HCT116 (cell line): Measurements from ENCODE around the gene EDEM3. TPM values are rescaled to one million over a fixed set of nuclear protein-coding genes. Genes with fewer than 3 reads are reported as not detected.

Experiments used
- ATAC-seq: fragments of 200-7000 bp; cut with Tn5 transposase; 2 replicates; pipeline ENCODE4 v1.9.1; 2020; ENCODE audit warnings: mild to moderate bottlenecking, moderate library complexity
- BruUV-seq: library from RNA; stranded (reverse); fragments of 400-500 nt; replicated peaks from 2 replicates; lab custom pipeline; 2021; lab: Mats Ljungman, UMichigan
- CTCF ChIA-PET: fragments of 300-600 bp; sonication (Branson Sonifier 250); formaldehyde crosslinking; loops from one replicate; lab custom pipeline; 2021; ENCODE audit warnings: antibody characterized with exemption; lab: Charles Lee
- POLR2A ChIA-PET: fragments of 300-600, 350-600 bp; sonication (Branson Sonifier 250); formaldehyde crosslinking; loops from one replicate; lab custom pipeline; 2021; ENCODE audit warnings: antibody characterized with exemption; lab: Charles Lee
- RAD21 ChIA-PET, 2 experiments: fragments of 300-600 bp; sonication (Branson Sonifier 250); formaldehyde crosslinking; loops; one replicate each; lab custom pipeline; 2023; ENCODE audit warnings: low total read pairs in 2 of 2; ENCODE audit not compliant: uncharacterized antibody in 2 of 2, unreplicated experiment in 2 of 2, low non-redundant PET in 1 of 2; lab: Charles Lee
- DNase-seq: peaks from one replicate; pipeline ENCODE4 v3.0.0-alpha.2; 2010; ENCODE audit warnings: low read depth, low spot score
- H2AFZ ChIP-seq: fragments of 200-600 bp; shearing (Covaris generic), sonication (generic); 2 replicates; pipeline ENCODE4 v1.6.1; 2017; ENCODE audit warnings: low read depth, mixed run types, mixed read lengths, antibody characterized with exemption, low read length; ENCODE audit not compliant: poor library complexity, severe bottlenecking
- H3K27ac ChIP-seq: 2 replicates; pipeline ENCODE4 v1.5.1; 2012; ENCODE audit warnings: low read depth, low read length
- H3K27me3 ChIP-seq: fragments of 200-600 bp; sonication (generic); 2 replicates; pipeline ENCODE4 v1.6.1; 2016; ENCODE audit warnings: mixed run types, low read length, mixed read lengths; ENCODE audit not compliant: insufficient read depth
- H3K36me3 ChIP-seq, 2 experiments: fragments of 200-500 bp in 1 of 2; fragments of 200-600 bp in 1 of 2; sonication (Bioruptor generic) in 1 of 2; sonication (generic) in 1 of 2; 2 replicates each; pipeline versions ENCODE4 v1.5.1 to v1.6.1; 2014 to 2016; ENCODE audit warnings: low read length in 2 of 2, inconsistent platforms in 1 of 2, mixed read lengths in 1 of 2, mixed run types in 1 of 2; ENCODE audit not compliant: insufficient read depth in 2 of 2, control insufficient read depth in 1 of 2
- H3K4me1 ChIP-seq, 2 experiments: fragments of 200-600 bp in 1 of 2; sonication (generic) in 1 of 2; 2 replicates each; pipeline versions ENCODE4 v1.5.1 to v1.6.1; 2012 to 2017; ENCODE audit warnings: low read length in 2 of 2, inconsistent platforms in 1 of 2, mild to moderate bottlenecking in 1 of 2, mixed read lengths in 1 of 2, mixed run types in 1 of 2, moderate library complexity in 1 of 2; ENCODE audit not compliant: insufficient read depth in 2 of 2, control insufficient read depth in 1 of 2
- H3K4me2 ChIP-seq: fragments of 200-600 bp; sonication (generic); 2 replicates; pipeline ENCODE4 v1.6.1; 2017; ENCODE audit warnings: mixed run types, low read length, mixed read lengths
- H3K4me3 ChIP-seq, 2 experiments: fragments of 200-600 bp in 1 of 2; sonication (generic) in 1 of 2; replicated peaks in 1 of 2; 2 replicates each; pipeline ENCODE4 v1.5.1; 2011 to 2016; ENCODE audit warnings: low read length in 2 of 2, control low read depth in 1 of 2, low read depth in 1 of 2, mild to moderate bottlenecking in 1 of 2, mixed read lengths in 1 of 2, mixed run types in 1 of 2
- H3K79me2 ChIP-seq: fragments of 200-600 bp; sonication (generic); 2 replicates; pipeline ENCODE4 v1.6.1; 2017; ENCODE audit warnings: mild to moderate bottlenecking, mixed run types, low read length, moderate library complexity, mixed read lengths; ENCODE audit not compliant: insufficient read depth
- H3K9ac ChIP-seq: fragments of 200-600 bp; sonication (generic); 2 replicates; pipeline ENCODE4 v1.6.1; 2016; ENCODE audit warnings: low read length, mixed read lengths
- H3K9me2 ChIP-seq: fragments of 200-600 bp; sonication (generic), shearing (Covaris generic); 2 replicates; pipeline ENCODE4 v1.6.1; 2017; ENCODE audit warnings: mixed run types, mild to moderate bottlenecking, moderate library complexity; ENCODE audit not compliant: insufficient read depth
- H3K9me3 ChIP-seq, 2 experiments: fragments of 200-500 bp in 1 of 2; fragments of 200-600 bp in 1 of 2; sonication (Bioruptor generic) in 1 of 2; sonication (generic) in 1 of 2; 2 replicates each; pipeline ENCODE4 v1.6.1; 2014 to 2017; ENCODE audit warnings: low read length in 2 of 2, mixed read lengths in 2 of 2, inconsistent platforms in 1 of 2, low read depth in 1 of 2, mild to moderate bottlenecking in 1 of 2, mixed run types in 1 of 2, moderate library complexity in 1 of 2; ENCODE audit not compliant: control insufficient read depth in 1 of 2, insufficient read depth in 1 of 2
- H4K20me1 ChIP-seq: fragments of 200-600 bp; sonication (generic), shearing (Covaris generic); 2 replicates; pipeline ENCODE4 v1.6.1; 2017; ENCODE audit warnings: mixed run types, mild to moderate bottlenecking, moderate library complexity; ENCODE audit not compliant: insufficient read depth
- CEBPB ChIP-seq: IDR thresholded peaks from 2 replicates; pipeline ENCODE4 v1.6.1; 2012; ENCODE audit warnings: low read depth
- EZH2 ChIP-seq: fragments of 200-600 bp; sonication (generic); IDR thresholded peaks from 2 replicates; pipeline ENCODE4 v1.6.1; 2017; ENCODE audit warnings: antibody characterized with exemption, mixed run types
- EZH2phosphoT487 ChIP-seq: fragments of 200-600 bp; IDR thresholded peaks from 2 replicates; pipeline ENCODE4 v1.6.1; 2018; ENCODE audit warnings: antibody characterized with exemption, borderline replicate concordance
- FOSL1 ChIP-seq: IDR thresholded peaks from 2 replicates; pipeline ENCODE4 v1.6.1; 2012; ENCODE audit warnings: low read depth
- JUND ChIP-seq: IDR thresholded peaks from 2 replicates; pipeline ENCODE4 v1.6.1; 2012
- POLR2A ChIP-seq: IDR thresholded peaks from 2 replicates; pipeline ENCODE4 v1.7.0; 2011; ENCODE audit warnings: borderline replicate concordance; ENCODE audit not compliant: insufficient read depth, insufficient read length; ENCODE audit errors: extremely low read depth
- POLR2AphosphoS5 ChIP-seq: IDR thresholded peaks from 2 replicates; pipeline ENCODE4 v1.6.1; 2011; ENCODE audit warnings: mild to moderate bottlenecking, low read depth, low read length, moderate library complexity
- RAD21 ChIP-seq: IDR thresholded peaks from 2 replicates; pipeline ENCODE4 v1.6.1; 2012; ENCODE audit warnings: low read depth, mild to moderate bottlenecking
- SIN3A ChIP-seq: IDR thresholded peaks from 2 replicates; pipeline ENCODE4 v1.6.1; 2012; ENCODE audit warnings: low read depth
- SP1 ChIP-seq: IDR thresholded peaks from 2 replicates; pipeline ENCODE4 v1.6.1; 2012; ENCODE audit warnings: low read depth
- SRF ChIP-seq: IDR thresholded peaks from 2 replicates; pipeline ENCODE4 v1.6.1; 2012; ENCODE audit warnings: low read depth
- TCF7L2 ChIP-seq: IDR thresholded peaks from 2 replicates; pipeline ENCODE4 v1.7.0; 2011; ENCODE audit warnings: borderline replicate concordance, inconsistent platforms; ENCODE audit not compliant: insufficient read depth, insufficient read length; ENCODE audit errors: extremely low read depth
- YY1 ChIP-seq: IDR thresholded peaks from 2 replicates; pipeline ENCODE4 v1.6.1; 2011; ENCODE audit warnings: low read length, low read depth, moderate library complexity, mild to moderate bottlenecking; ENCODE audit not compliant: insufficient replicate concordance; ENCODE audit errors: extremely low read depth
- ZFX ChIP-seq: fragments of 450-650 bp; IDR thresholded peaks from 2 replicates; pipeline ENCODE4 v1.6.1; 2017
- ZNF274 ChIP-seq: fragments of 200-500 bp; sonication (Bioruptor generic); IDR thresholded peaks from 2 replicates; pipeline ENCODE4 v1.6.1; 2014; ENCODE audit warnings: mild to moderate bottlenecking, low read depth, low read length, inconsistent platforms
- intact Hi-C: fragments of 100-400 bp; cut with micrococcal nuclease; formaldehyde crosslinking; loops from 2 replicates; pipeline ENCODE4 v1.10.0; 2022
- total RNA-seq: library from RNA; stranded (reverse); gene quantifications from one replicate; pipeline ENCODE4 v1.2.1, GENCODE V29; 2021; ENCODE audit not compliant: unreplicated experiment
- TF ChIP-seq, protein P1 (sequence below): IDR thresholded peaks from 2 replicates; pipeline ENCODE4 v1.6.1; 2012
- TF ChIP-seq, protein P2 (sequence below): IDR thresholded peaks from 2 replicates; pipeline ENCODE4 v1.6.1; 2011; ENCODE audit warnings: mild to moderate bottlenecking, low read length, moderate library complexity; ENCODE audit not compliant: insufficient replicate concordance; ENCODE audit errors: extremely low read depth

The EDEM3 gene
- total RNA-seq, 1 experiment from 2014 or later, result 14.9 TPM

DNA sequence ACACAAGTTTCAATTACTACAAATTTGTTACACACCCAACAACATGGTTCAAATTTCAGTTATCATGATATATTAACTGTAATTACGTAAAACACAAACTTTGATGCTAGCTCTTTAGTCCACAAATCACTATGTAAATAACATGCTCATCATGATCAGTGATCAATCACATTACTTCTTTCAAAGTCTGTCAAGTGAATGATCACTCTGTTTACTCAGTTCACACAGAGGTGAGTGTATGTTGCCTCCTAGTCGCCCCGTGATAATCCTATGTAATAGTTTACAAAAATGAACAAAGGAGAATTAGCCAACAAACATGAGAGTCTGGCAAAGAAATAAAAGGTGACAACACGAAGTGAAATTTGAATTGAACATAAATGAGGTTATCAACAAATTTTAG lies 14.3 kb downstream of the EDEM3 start:
- no peak overlapping the region for H3K4me2 ChIP-seq
- CTCF ChIA-PET, result no interaction called here
- intact Hi-C loops, result no loop called here
- no peak overlapping the region for H3K4me3 ChIP-seq
- no TSS peak for BruUV-seq
- POLR2A ChIA-PET, result no interaction called here
- H3K9me3 ChIP-seq, result no peaks in the 10 kb centered on the region
- DNase-seq, result no peak
- H3K9ac ChIP-seq, result no peak overlapping the region
- no peaks in the 10 kb centered on the region for H3K9me2 ChIP-seq
- no peaks in the 10 kb centered on the region for H4K20me1 ChIP-seq
- no peaks in the 10 kb centered on the region for H3K4me1 ChIP-seq
- no peak overlapping the region for H3K27ac ChIP-seq
- H3K79me2 ChIP-seq, result no peaks in the 10 kb centered on the region
- no peaks in the 10 kb centered on the region for H3K36me3 ChIP-seq
- ATAC-seq, result no peak
- H2AFZ ChIP-seq, result no peak overlapping the region
- no peaks in the 10 kb centered on the region for H3K27me3 ChIP-seq
- RAD21 ChIA-PET, result no interaction called here
- TF ChIP-seq ZFX, result no peak
- TF ChIP-seq, protein P1, sequence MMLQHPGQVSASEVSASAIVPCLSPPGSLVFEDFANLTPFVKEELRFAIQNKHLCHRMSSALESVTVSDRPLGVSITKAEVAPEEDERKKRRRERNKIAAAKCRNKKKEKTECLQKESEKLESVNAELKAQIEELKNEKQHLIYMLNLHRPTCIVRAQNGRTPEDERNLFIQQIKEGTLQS, result no peak
- no peak for TF ChIP-seq ZNF274
- TF ChIP-seq CEBPB, result no peak
- TF ChIP-seq, protein P2, sequence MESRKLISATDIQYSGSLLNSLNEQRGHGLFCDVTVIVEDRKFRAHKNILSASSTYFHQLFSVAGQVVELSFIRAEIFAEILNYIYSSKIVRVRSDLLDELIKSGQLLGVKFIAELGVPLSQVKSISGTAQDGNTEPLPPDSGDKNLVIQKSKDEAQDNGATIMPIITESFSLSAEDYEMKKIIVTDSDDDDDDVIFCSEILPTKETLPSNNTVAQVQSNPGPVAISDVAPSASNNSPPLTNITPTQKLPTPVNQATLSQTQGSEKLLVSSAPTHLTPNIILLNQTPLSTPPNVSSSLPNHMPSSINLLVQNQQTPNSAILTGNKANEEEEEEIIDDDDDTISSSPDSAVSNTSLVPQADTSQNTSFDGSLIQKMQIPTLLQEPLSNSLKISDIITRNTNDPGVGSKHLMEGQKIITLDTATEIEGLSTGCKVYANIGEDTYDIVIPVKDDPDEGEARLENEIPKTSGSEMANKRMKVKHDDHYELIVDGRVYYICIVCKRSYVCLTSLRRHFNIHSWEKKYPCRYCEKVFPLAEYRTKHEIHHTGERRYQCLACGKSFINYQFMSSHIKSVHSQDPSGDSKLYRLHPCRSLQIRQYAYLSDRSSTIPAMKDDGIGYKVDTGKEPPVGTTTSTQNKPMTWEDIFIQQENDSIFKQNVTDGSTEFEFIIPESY, result no peak
- no peak for TF ChIP-seq TCF7L2
- TF ChIP-seq POLR2A, result no peak
- TF ChIP-seq RAD21, result no peak
- no peak for TF ChIP-seq YY1
- TF ChIP-seq FOSL1, result no peak
- no peak for TF ChIP-seq SP1
- no peak for TF ChIP-seq EZH2
- no peak for TF ChIP-seq JUND
- no peak for TF ChIP-seq EZH2phosphoT487
- no peak for TF ChIP-seq POLR2AphosphoS5
- TF ChIP-seq SIN3A, result no peak
- no peak for TF ChIP-seq SRF
